NCI-H146 treated with DMSO at 0.1 percent for 48 hours (cell line): Measurements from ENCODE around the gene SHC1.
A peak's percentile ranks its signal among the peaks of the same experiment; 100 is the strongest.

Experiments used
- DNase-seq: peaks from one replicate; lab custom pipeline; 2025; ENCODE audit not compliant: unreplicated experiment; lab: John Stamatoyannopoulos, UW

SHC1 gene

DNA sequence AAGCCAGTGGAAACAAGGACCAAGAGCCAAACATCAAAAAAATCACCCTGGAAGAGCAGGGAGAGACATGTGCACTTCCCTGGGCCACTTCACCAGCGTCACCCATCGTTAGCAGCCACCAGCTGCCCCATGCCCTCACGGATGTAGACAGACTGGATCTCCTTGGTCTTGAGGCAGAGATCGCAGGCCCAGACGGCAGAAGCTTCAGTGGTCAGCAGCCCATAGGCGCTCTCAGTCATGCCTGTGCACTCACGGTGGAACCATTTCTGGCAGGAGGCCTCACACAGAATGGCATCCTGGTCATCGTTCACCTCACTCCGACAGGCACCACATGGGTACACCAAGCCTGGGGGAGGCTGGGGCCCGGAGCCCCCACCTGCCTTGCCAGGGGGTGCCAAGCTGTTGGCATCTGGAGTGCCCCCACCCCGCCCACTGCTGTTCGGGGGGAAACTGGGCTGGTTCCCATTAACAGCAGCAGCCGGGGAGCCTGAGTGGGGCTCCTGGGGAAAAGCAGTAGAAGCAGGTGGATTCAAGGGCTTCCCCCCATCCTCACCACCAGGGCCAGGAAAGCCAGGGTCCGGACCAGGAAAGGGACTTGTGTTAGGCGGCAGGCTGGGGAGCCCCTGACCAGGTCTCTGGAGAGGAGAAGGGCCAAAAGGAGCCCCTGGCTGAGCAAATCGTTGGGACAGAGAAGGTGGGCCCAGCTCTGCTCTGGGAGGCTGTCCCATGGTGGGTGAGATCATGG lies 11.7 kb downstream of the SHC1 start:
- no peak for DNase-seq

DNA sequence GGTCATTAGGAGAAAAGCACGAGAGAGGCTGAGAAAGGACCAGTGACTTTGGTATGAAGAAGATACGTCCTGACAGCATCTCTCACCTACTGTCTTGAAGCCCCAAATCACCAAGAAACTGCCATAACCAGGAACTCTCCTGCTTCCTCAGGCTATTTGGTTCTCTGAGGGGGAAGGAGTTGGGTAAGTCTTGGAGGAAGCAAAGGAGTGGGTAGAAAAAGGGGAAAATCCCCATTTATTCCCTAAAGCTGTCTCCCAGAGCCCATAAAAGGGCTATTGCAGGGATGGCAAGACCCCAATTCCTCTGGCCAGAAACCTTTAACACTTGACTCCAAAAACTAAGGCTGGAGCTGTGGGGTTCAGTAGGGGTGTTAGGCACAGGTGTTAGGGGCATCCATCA lies 12.5 kb downstream of the SHC1 start:
- no peak for DNase-seq

DNA sequence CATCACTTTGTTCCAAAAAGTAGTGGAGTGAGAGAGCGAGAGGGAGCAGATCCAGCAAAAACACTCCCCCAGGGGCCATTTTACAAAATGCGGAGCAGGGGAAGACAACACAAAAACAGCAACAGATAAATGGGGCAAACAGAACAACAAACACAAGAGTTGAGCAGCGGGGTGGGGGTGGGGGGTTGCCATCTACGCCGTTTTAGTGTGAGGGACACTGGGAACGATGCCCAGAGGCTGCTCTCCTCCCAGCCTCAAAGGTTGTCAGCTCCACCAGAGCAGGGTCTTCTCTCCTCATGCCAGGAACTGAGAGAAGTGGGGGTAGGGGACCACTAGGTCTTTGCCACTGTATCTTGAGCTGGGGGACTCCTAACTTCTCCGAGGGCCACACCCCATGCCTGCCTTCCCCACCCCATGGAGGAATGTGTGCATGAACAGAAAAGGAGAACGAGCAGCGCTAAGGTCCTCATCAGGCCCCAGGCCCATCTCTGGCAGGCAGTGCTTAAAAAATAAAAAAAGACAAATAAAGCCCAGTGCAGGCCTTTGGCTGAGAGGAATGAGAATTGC lies 13.4 kb downstream of the SHC1 start:
- DNase-seq: no peak

DNA sequence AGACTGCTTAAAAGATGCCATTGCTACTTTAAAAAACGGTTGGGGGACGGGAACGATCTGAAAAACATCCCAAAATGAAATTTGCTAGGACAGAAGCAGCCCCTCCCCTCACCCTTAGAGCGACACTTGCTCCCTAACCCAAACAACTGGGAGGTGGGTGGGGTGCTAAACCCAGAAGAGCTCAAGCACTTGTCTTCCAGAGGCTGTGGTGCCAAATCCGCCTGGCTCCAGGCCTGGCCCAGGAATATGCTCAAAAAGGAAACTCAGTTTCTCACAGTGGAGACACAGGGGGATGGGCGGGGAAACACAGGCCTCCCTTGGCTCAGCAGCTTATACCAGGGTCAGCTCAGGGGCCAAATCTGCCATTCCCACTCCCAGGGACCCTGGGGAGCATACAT lies 14.0 kb downstream of the SHC1 start:
- DNase-seq: no peak

DNA sequence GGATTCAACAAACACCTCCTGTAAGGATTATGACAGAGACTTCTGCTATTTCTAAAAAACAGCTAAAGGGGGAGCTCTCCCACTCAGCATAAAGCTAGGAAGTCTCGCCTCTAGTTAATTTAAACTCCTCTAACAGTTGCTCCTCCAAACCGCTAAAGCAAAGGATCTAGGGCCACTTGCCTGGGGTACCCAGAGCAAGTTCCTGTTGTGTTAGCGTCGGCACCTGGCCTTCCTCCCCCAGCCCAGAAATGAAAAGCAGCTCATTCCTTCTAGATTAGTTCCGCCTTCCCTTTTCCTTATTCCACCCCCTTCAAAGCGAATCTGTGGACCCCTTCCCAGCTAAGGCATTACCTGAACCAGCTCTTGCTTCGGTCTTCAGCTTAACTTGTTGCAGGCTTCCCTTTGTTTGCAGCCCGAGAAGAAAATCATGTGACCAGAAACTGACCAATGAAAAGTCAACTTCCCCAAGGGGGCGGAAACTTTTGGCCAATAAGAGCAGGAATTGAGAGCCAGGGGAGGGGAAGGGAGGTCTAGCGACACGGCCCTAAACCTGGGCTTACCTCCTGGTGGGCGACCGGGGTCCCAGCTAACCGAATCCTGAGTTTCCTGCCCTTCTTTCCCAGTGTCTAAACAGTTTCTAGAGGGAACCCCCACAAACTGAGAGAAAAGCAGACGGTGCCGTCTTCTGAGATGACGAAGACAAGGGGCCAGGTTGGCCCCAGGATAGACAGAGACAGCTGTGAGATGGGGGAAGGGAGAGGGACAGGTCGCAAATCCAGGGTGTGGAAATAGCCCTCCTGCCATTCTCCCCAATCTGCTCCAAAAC lies 14.6 kb downstream of the SHC1 start, which contains the start of gene PBXIP1:
Gene PBXIP1 (minus strand): TSS at position 382 of the 826 bp plus-strand sequence. CDS start 2,378 bp downstream, outside the sequence.
- peak; percentile 92 for DNase-seq

DNA sequence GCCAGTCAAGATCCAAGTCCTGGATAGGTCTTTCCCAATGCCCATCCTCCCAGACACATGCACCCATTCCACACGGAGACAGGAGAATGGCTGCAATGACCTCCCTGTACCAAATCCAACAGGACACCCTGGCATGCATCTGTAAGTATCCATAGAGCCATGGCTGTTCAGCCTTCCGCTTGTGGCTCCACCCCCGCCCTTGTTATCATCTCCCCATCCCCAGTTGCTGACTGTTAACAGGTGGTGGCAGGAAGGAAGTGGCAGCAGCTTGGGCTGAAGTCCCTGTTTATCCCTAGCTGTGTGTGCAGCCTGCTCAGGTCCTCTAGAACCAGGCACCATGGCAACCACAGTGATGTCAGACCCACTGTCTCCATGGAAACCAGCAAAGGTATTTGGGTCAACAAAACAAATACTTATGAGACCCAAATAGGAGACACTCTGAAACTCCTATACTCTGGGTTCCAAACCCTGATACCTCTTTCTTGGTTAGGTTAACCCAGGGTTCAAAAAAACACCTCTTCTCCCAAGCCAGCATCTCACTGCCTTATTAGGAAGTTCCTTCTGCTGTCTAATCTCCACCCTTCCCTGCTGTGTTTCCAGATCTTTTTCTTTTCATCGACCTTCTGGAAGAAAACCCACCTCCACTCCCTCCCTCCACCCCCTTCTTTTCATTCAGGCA lies 15.4 kb downstream of the SHC1 start:
- DNase-seq: peak; percentile 72

DNA sequence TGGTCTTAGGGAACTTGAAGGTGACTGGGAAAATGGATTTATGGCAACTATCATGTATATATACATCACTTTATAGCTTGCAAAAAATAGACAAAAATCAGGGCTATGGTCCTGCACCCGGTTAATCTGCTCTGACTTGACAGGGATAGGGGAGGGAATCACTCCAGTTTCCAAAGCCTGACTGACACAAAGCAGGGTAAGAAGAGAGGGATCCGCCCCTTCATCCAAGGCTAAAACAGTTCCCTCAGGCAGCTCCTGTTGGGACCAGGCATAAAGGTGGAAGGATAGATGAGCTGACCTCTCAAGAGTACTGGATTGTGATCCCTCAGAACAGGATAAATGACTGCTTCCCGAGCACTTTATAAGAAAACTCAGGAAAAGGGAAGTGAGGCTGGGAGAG lies 16.0 kb downstream of the SHC1 start:
- no peak for DNase-seq

DNA sequence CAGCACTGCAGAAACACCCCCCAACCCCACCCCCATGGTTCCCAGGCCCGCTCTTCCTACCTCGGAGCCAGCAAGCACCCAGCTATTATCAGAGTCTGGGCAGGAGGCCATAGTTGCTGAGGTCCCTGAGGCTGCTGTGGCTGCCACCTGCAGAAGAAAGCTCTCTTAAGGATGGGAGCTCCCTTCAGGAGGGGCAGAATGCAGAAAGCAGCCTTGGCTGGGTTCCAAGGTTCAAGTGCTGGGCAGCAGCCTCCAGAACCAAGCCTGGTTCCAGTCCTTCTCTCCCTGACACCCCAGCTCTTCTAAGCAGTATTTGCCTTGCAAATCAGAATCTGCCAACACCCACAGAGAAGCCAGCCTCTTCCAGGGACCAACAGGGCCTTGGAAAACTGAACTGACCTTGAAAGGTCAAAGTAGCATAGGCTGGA lies 16.9 kb downstream of the SHC1 start:
- DNase-seq: no peak

DNA sequence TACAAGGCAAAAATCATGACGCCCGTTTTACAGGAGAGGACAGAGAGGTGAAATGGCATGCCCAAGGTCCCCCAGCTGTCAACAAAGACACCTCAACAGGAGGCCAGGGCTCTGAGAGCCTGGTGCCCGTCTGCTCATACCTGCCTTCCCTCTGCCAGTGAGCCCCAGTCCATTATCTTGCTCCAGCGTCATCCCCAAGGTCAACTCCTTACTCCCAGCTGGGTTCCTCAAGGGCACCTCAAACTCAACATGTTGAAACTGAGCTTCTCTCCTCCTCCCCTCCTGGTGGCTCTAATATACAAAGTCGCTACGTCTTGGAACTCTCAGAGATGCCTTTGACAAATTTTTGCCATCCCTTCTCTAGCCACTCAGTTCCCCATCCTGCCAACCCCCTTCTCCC lies 17.9 kb downstream of the SHC1 start:
- no peak for DNase-seq

DNA sequence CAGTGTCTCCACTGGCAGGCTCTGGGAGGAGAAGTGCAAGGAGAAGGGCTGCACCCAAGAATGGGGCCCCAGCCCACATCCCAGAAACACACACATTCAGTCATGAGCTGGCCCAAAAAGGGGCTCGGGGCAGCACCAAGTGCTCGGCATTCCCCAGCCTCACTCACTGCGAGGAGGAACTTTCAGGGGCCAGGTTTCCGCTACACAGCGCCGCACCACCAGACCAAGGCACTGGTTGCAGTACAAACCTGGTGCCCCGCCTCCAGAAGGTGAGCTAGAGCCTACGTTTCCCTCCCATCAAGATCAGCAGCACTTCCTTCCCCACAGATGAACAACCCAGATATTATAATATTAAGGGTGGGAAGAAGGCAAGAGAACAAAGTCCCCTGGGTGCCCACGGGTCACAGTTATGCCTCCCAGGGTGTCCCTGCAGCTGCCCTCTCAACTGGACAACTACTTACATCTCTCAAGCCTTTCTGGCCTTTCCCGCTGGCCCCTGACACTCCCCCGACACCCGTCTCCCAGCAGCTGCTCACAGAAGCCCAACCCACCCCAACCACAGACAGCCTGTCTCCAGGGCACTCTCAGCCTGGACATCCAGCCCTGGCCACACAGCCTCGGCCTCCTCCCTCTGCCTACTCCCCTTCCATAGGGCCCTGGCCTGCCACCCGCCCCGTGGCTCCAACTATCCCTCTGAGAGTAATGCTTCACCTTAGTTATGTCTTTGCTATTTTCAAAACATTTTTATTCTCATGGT lies 18.5 kb downstream of the SHC1 start:
- no peak for DNase-seq

DNA sequence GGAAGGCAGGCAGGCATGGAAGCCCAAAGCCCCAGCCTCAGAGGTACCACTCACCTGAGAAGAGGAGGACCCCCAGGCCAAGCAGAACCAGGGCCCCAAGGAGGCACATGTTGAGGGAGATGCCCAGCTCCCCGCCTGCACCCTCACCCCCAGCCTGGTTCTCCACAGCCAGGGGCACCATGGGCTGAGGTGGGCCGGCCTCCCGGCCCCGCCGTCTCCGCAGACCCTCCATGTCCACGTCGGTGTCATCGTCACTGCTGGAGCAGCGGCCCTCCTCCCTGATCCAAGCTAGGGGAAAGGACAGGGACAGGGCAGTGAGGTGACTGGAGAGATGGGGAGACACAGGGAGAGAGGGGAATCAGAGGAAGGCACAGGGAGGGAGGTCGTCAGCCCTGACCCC lies 22.5 kb downstream of the SHC1 start:
- DNase-seq: no peak

DNA sequence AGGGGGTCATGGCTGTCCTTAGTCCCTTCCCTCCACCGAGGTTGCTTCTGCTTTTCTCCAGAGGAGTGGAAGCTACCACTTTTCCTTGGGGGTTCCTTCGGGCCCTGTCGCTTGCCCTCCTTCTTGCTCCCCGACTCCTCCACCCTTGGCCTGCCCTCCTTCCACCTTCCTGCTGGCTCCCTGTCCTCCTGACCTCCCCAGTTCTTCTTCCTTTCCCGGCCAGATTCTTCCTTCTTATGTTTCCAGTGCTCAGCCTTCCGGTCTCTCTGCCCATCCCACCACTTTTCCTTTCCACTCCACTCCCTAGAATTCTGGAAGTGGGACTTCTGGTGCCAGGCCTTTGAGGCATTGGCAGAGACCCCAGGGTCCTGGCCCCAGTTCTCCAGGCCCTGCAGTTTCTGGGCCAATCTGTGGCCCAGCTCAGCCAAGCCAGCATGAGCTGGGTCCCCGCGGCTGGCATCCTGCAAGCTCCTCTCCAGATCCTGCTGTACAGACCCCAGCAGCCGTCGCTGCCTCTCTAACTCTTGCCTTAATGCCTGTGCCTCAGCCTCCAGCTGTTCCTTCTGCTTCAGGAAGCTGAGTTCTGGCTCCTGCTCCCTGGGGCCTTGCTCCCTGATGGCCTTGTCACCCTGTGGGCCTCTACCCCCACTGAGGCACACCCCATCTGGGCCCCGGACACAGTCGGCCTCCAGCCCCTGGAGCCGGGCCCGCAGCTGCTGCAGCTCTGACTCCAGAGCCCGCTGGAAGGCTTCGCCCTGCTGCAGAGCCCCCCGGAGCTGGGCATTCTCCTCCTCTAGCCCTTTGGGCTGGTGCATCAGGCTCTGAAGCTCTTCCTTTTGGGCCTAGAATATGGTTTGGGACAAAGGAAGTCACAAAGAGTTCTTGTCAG lies 24.3 kb downstream of the SHC1 start:
- DNase-seq: no peak

DNA sequence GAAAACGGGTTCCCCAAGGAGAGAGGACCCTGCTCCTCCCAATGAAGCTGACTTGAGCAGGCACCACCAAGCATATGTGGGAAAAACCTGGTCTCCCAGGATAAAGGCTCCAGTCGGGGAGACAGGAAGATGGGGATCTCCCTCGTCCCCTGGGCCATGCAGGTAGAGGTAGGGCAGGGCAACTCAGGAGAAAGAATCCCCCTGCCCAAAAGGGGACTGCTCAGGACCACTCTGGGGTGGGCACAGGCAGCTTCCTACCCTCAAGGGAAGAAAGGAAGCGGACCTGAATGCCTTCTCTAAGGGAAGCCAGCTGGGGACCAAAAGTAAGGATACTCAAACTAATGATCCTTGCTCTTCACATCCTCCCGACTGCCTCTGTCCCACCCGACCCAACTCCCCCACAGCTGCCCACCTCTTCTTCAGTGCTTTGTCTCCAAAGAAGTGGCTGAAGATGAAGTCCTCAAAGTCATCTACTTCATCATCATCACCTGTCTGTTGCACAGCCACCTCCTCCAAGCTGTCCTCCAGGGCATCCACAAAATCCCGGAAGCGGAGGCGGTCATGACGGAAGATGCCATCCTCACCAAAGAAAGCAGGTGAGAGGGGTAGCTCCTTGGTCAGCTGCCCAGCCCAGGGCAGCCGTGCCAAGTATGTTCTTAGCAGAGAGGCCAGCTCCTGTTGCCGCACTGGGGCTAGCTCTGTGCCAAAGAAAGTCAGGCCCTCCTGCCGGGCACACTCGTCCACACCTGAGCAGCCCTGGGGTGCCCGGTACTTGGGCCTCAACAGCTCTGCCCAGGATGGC lies 25.2 kb downstream of the SHC1 start:
- DNase-seq: no peak

DNA sequence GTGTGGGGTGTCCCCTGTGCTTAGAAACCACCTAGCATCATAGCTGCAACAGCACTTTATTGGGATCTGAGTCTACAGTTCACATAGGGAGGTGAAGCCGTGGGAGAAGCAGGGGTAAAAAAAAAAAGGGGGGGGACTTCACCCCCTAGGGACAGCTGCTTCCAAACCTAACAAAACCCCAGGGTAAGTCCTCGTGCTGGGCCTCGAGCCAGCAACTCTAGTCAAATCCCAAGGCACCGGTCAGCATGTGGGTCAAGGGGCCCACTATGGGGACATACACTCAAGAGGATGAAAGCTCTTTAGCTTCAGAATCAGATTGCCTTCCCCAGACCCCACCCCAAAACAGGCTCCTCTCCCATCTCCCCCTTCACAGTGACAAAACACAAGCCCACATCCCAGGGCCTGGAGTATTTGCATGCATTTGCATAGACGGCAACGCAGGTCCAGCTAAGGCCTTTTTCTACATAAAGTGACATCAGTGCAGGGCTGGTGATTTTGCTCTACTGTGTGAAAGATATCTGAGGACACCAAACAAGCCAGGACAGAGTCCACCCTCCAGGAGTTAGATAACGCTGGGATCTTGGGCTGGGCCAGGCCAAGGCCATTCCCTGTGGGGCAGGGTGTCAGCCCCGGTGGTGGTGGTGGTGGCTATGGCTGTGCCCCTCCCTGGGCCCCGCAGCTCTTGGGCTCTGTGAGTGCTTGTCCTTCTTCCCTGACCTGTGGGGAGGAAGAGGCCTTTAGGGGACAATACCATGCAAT lies 26.0 kb downstream of the SHC1 start:
- DNase-seq: no peak

DNA sequence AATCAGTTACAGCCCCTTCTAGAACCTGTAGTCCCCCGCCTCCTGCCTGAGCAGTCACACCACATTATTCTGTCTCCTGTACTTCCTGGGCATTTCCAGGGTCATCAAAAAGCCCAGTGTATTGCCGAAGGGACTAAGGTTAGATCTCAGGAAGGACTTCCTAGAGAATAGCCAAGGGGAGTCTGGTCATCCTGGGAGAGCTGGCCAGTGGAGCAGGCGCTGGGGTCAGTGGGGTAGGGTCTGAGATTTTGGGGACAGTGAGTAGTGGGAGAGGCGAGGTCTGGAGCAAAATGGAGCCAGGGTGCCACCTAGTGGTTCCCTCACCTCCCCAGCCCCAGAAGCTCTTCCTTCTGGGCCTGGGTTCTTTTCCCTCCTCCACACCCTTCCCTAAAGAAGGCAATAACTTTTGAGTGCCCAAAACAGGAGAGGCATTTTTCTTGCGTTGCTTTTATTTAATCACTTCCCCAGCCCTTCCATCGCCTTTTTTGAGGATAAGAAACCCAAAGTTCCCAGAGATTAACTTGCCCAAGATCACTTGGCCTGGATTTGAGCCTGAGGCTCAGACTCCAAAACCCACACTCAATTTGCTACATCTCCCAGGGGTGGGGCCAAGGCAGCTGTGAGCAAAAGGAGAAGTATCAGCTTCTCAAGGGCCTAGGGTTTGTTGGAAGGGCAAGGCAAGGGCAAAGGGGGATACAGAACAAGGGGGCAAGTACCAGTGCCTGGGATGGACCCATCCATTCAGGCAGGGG lies 26.7 kb downstream of the SHC1 start:
- no peak for DNase-seq

DNA sequence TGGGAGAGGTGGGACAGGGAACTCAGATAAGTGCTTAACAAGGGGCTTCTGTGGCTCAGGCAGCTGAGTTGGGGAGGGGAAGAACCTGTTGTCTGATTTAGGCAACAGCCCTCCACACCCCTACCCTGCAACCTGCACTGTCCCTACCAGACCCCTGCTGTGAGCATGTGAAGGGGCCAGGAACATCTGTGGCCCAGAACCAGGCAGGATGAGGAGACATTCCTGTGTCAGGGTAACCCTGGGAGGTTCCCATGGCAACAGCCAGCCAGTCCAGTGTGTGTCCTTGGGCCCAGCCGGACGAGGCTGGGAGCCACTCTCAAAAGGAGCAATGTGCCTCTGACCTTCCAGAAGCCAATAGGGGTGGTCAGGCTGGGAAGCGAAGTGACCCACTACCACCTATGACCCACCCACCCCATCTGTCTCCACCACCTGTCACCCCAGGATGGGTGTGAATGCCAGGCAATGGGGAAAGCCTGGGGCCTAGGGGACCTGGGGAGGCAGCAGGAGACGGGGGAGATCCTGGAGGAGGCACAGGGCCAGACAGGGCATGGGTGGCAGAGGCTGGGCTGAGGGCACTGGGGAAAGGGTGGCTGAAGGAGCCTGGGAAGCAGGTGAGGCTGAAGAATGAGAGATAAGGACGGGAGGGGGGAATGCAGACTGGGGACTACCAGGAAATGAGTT lies 29.1 kb downstream of the SHC1 start:
- DNase-seq: no peak

DNA sequence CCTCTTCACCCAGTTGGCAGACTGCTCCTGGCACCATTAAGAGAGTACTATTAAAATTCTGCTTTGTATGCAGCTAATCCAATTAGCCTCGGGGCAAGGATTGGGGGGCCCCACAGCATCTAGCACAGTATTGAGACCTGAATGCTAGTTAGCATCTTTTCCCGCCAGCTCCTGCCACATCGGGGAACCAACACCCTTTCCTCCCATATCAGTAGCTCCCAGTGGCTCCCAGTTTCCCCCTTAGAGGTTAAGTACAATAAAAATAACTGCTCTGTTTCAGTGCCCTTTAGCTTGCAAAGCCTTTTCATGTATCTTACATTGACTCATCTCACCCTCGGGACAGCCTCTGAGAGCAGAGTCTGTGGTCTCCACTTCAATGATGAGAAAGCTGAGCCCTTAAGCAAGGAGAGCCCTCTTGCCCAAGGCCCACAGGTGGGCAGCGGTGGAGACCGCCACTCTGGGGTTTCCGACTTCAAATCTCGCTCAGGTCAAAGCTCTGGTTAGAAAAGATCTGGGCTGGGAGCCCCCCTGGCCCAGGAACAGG lies 29.8 kb downstream of the SHC1 start:
- no peak for DNase-seq
